IMR-90 (cell line): ENCODE results near the gene DHRS12. TPM values are rescaled to one million over a fixed set of nuclear protein-coding genes. Genes with fewer than 3 reads are reported as not detected.

Source experiments
- ATAC-seq: fragments of 200-7000 bp; cut with Tn5 transposase; 2 replicates; pipeline ENCODE4 v1.9.1; 2020; ENCODE audit warnings: low read depth, mild to moderate bottlenecking, moderate library complexity
- BruUV-seq: library from RNA; stranded (reverse); fragments of 400-500 nt; replicated peaks from 2 replicates; lab custom pipeline; 2021; lab: Mats Ljungman, UMichigan
- CTCF ChIA-PET: fragments of 300-600 bp; formaldehyde crosslinking; extraction: SDS; loops from one replicate; lab custom pipeline; 2021; ENCODE audit warnings: antibody characterized with exemption; lab: Yijun Ruan, JAX
- POLR2A ChIA-PET: fragments of 300-600 bp; sonication (Branson Sonifier 250); formaldehyde crosslinking; loops from one replicate; lab custom pipeline; 2022; ENCODE audit warnings: antibody characterized with exemption; ENCODE audit not compliant: unreplicated experiment; lab: Charles Lee
- DNase-seq: peaks from one replicate; pipeline ENCODE4 v3.0.0; 2013
- H2AFZ ChIP-seq: replicated peaks from 2 replicates; pipeline ENCODE3; 2013; ENCODE audit warnings: low read length, mild to moderate bottlenecking; ENCODE audit not compliant: poor library complexity
- H2AK5ac ChIP-seq: 2 replicates; pipeline ENCODE4 v1.6.1; 2013; ENCODE audit warnings: low read depth, low read length, inconsistent platforms
- H2AK9ac ChIP-seq: replicated peaks from 2 replicates; pipeline ENCODE3; 2013; ENCODE audit warnings: mild to moderate bottlenecking, low read depth, low read length, moderate library complexity; ENCODE audit not compliant: poor library complexity
- H2BK120ac ChIP-seq: 2 replicates; pipeline ENCODE4 v1.6.1; 2013; ENCODE audit warnings: low read depth, low read length, inconsistent platforms
- H2BK15ac ChIP-seq: 3 replicates; pipeline ENCODE4 v1.6.1; 2013; ENCODE audit warnings: low read depth, low read length, inconsistent platforms
- H2BK20ac ChIP-seq: 2 replicates; pipeline ENCODE4 v1.6.1; 2013; ENCODE audit warnings: low read depth, mild to moderate bottlenecking, inconsistent platforms, low read length, moderate library complexity
- H2BK5ac ChIP-seq: 2 replicates; pipeline ENCODE4 v1.6.1; 2013; ENCODE audit warnings: mild to moderate bottlenecking, low read depth, low read length, inconsistent platforms; ENCODE audit not compliant: poor library complexity, severe bottlenecking
- H3K14ac ChIP-seq: replicated peaks from 2 replicates; pipeline ENCODE4 v1.6.1; 2013; ENCODE audit warnings: low read depth, low read length, inconsistent platforms
- H3K18ac ChIP-seq: 2 replicates; pipeline ENCODE4 v1.6.1; 2013; ENCODE audit warnings: low read depth, low read length, control low read depth
- H3K23ac ChIP-seq: 2 replicates; pipeline ENCODE4 v1.6.1; 2013; ENCODE audit warnings: low read depth, low read length, inconsistent platforms
- H3K27ac ChIP-seq: 2 replicates; pipeline ENCODE4 v1.5.1; 2013; ENCODE audit warnings: mild to moderate bottlenecking, control low read depth, low read length; ENCODE audit not compliant: insufficient read depth
- H3K27me3 ChIP-seq: 2 replicates; pipeline ENCODE4 v1.6.1; 2013; ENCODE audit warnings: low read length; ENCODE audit not compliant: control insufficient read depth, insufficient read depth
- H3K36me3 ChIP-seq: 2 replicates; pipeline ENCODE4 v1.6.1; 2013; ENCODE audit warnings: low read length, mixed read lengths; ENCODE audit not compliant: control insufficient read depth, insufficient read depth
- H3K4ac ChIP-seq: 2 replicates; pipeline ENCODE4 v1.6.1; 2013; ENCODE audit warnings: low read depth, low read length, inconsistent platforms
- H3K4me1 ChIP-seq: 2 replicates; pipeline ENCODE4 v1.6.1; 2013; ENCODE audit warnings: low read length, mixed read lengths; ENCODE audit not compliant: control insufficient read depth, insufficient read depth
- H3K4me2 ChIP-seq: 2 replicates; pipeline ENCODE4 v1.6.1; 2013; ENCODE audit warnings: low read depth, mild to moderate bottlenecking, control low read depth, low read length, moderate library complexity
- H3K4me3 ChIP-seq: 2 replicates; pipeline ENCODE4 v1.5.1; 2013; ENCODE audit warnings: low read depth, mild to moderate bottlenecking, control low read depth, low read length, moderate library complexity; ENCODE audit not compliant: insufficient read depth
- H3K56ac ChIP-seq: 2 replicates; pipeline ENCODE4 v1.6.1; 2013; ENCODE audit warnings: low read length, inconsistent platforms; ENCODE audit not compliant: insufficient read depth; ENCODE audit errors: extremely low read depth
- H3K79me1 ChIP-seq, 2 experiments: 2 replicates each; pipeline ENCODE4 v1.6.1; 2013; ENCODE audit warnings: low read length in 2 of 2, inconsistent platforms in 1 of 2, low read depth in 1 of 2
- H3K9ac ChIP-seq: 2 replicates; pipeline ENCODE4 v1.6.1; 2013; ENCODE audit warnings: low read depth, low read length, control low read depth
- H3K9me1 ChIP-seq: 2 replicates; pipeline ENCODE4 v1.6.1; 2013; ENCODE audit warnings: low read length, inconsistent platforms; ENCODE audit not compliant: insufficient read depth
- H3K9me3 ChIP-seq: 2 replicates; pipeline ENCODE4 v1.6.1; 2013; ENCODE audit warnings: low read length; ENCODE audit not compliant: control insufficient read depth, insufficient read depth
- H4K20me1 ChIP-seq: 2 replicates; pipeline ENCODE4 v1.6.1; 2013; ENCODE audit warnings: low read length, inconsistent platforms; ENCODE audit not compliant: insufficient read depth
- H4K5ac ChIP-seq: 2 replicates; pipeline ENCODE4 v1.6.1; 2013; ENCODE audit warnings: mild to moderate bottlenecking, low read depth, low read length, control low read depth
- H4K8ac ChIP-seq, 2 experiments: 2 replicates each; pipeline ENCODE4 v1.6.1; 2013; ENCODE audit warnings: low read depth in 2 of 2, low read length in 2 of 2, control low read depth in 1 of 2, inconsistent platforms in 1 of 2
- H4K91ac ChIP-seq: 2 replicates; pipeline ENCODE4 v1.6.1; 2013; ENCODE audit warnings: low read depth, low read length, inconsistent platforms; ENCODE audit not compliant: insufficient read depth
- CTCF ChIP-seq: conservative IDR thresholded peaks from 2 replicates; pipeline ENCODE4 v1.5.1; 2012; ENCODE audit warnings: mild to moderate bottlenecking, low read depth, low read length, improper control_type of control experiment
- MAFK ChIP-seq: IDR thresholded peaks from 2 replicates; pipeline ENCODE4 v1.6.1; 2012; ENCODE audit warnings: low read depth, low read length, improper control_type of control experiment
- MXI1 ChIP-seq: IDR thresholded peaks from 2 replicates; pipeline ENCODE4 v1.6.1; 2012; ENCODE audit warnings: low read depth, mild to moderate bottlenecking, low read length, moderate library complexity, borderline replicate concordance
- NFE2L2 ChIP-seq: fragments of 150-350 bp; IDR thresholded peaks from 2 replicates; pipeline ENCODE4 v1.6.1; 2016; ENCODE audit warnings: low read depth, mild to moderate bottlenecking, low read length
- POLR2A ChIP-seq: IDR thresholded peaks from 2 replicates; pipeline ENCODE4 v1.6.1; 2012; ENCODE audit warnings: mild to moderate bottlenecking, low read depth, low read length
- RFX5 ChIP-seq: IDR thresholded peaks from 2 replicates; pipeline ENCODE4 v1.8.0; 2012; ENCODE audit warnings: low read depth, mild to moderate bottlenecking, low read length, moderate library complexity
- USF2 ChIP-seq: fragments of 150-350 bp; IDR thresholded peaks from 2 replicates; pipeline ENCODE4 v1.6.1; 2017; ENCODE audit warnings: mild to moderate bottlenecking, antibody characterized with exemption, low read length, low read depth
- WGBS, 2 experiments: methylation state at CpG; one replicate each; pipeline versions ENCODE4 v1.1.5 to v1.1.7; 2013; ENCODE audit warnings: missing lambda C conversion rate in 2 of 2; ENCODE audit not compliant: insufficient read length in 1 of 2; ENCODE audit errors: extremely low coverage in 2 of 2; 5-methylcytosine and 5-hydroxymethylcytosine counted together
- dilution Hi-C: fragments of 300-500 bp; cut with HindIII; formaldehyde crosslinking; loops from one replicate; pipeline ENCODE4 v1.14.3; 2018; ENCODE audit warnings: low sequenced_read_pairs; ENCODE audit not compliant: unreplicated experiment
- in situ Hi-C: fragments of 300-500 bp; cut with MboI; formaldehyde crosslinking; loops from 3 replicates; pipeline ENCODE4 v1.14.3; 2019; ENCODE audit warnings: low sequenced_read_pairs, inconsistent platforms, mixed read lengths
- intact Hi-C: fragments of 100-400 bp; cut with micrococcal nuclease; formaldehyde crosslinking; loops from 2 replicates; pipeline ENCODE4 v1.10.0; 2022
- polyA plus RNA-seq, 3 experiments: library from polyadenylated mRNA; depleted of rRNA; stranded (reverse); fragments of >200 nt; gene quantifications; 2 replicates each; pipeline ENCODE4 v1.2.3, GENCODE V29; 2012; ENCODE audit warnings: low replicate concordance in 1 of 3
- total RNA-seq: library from RNA; depleted of rRNA; stranded (reverse); fragments of >200 nt; gene quantifications from 2 replicates; pipeline ENCODE4 v1.2.3, GENCODE V29; 2012

Gene DHRS12
- total and polyA plus RNA-seq, 2 of the 4 experiments (the other 2 are of a cell fraction): 1.3 to 1.6 TPM

GRCh38 chr13:51772105-51772455 lies 31.9 kb downstream of the DHRS12 start:
- CTCF ChIA-PET: no interaction called here
- ATAC-seq: no peak

More at GRCh38 chr13:51772105-51772455, 31.9 kb downstream of the DHRS12 start:
- Histone ChIP-seq H2BK20ac (no peak overlapping the region), H3K4ac (no peak overlapping the region), H2AFZ (no peak overlapping the region), H3K4me1 (no peaks in the 10 kb centered on the region), H4K5ac (no peak overlapping the region), H3K18ac (no peak overlapping the region), H3K36me3 (no peaks in the 10 kb centered on the region; the same call in 1 of the 2 replicates), H2AK5ac (no peak overlapping the region), H2AK9ac (no peak overlapping the region), H3K4me3 (no peak overlapping the region), H3K9me1 (peaks cover 2% of the 10 kb centered on the region), H3K79me1 (peaks cover 0 to 1% of the 10 kb centered on the region in 2 experiments; a peak in 1 of 4 replicates), H4K8ac (no peak overlapping the region), H3K27ac (no peak overlapping the region), H3K9ac (no peak overlapping the region), H3K27me3 (peaks cover 8% of the 10 kb centered on the region), H4K20me1 (no peaks in the 10 kb centered on the region), H3K4me2 (no peak overlapping the region), H3K14ac (no peak overlapping the region), H4K91ac (no peak overlapping the region), H3K9me3 (no peaks in the 10 kb centered on the region), H2BK5ac (no peak overlapping the region), H3K56ac (no peak overlapping the region), H2BK15ac (no peak overlapping the region), H2BK120ac (no peak overlapping the region), H3K23ac (no peak overlapping the region)
- DNase-seq: no peak
- POLR2A ChIA-PET: no interaction called here
- in situ Hi-C loops (no loop called here), intact Hi-C loops (no loop called here), dilution Hi-C loops (no loop called here)
- TF ChIP-seq RFX5 (no peak), MXI1 (no peak), MAFK (no peak), POLR2A (no peak), CTCF (no peak), USF2 (no peak), NFE2L2 (no peak)
- no TSS peak for BruUV-seq
- 83% methylated on average over 5 of the region's 9 CpGs; no CpG with 5 or more reads in 1 of the 2 experiments for WGBS, 2 experiments
